ENCODE data around the gene IPPK. TPM values are rescaled to one million over a fixed set of nuclear protein-coding genes. Genes with fewer than 3 reads are reported as not detected.

IPPK gene
- total and polyA plus RNA-seq, 2 of the 8 experiments (the other 6 are each of a cell fraction or from before 2014, with no cell fraction given) = 10.5 to 13.6 TPM

- Histone ChIP-seq H4K20me1 (replicated peaks in 1 of 2; ENCODE audit: control insufficient read depth in 1 of 2, insufficient read depth in 2 of 2, low read length in 2 of 2) (no peaks in the 10 kb centered on the region), H3K23ac (ENCODE audit: insufficient read length) (no peak overlapping the region), H2AFZ (ENCODE audit: low read length) (no peak overlapping the region), H3K27ac (ENCODE audit: low read depth, low read length) (no peak overlapping the region), H3K4me3 (ENCODE audit: extremely low read depth in 1 of 4, insufficient read depth in 2 of 4, low read depth in 3 of 4, low read length in 4 of 4) (no peak overlapping the region), H2BK12ac (ENCODE audit: low read depth, low read length) (no peak overlapping the region), H2BK20ac (ENCODE audit: low read length) (no peak overlapping the region), H3K27me3 (replicated peaks in 1 of 4; ENCODE audit: control insufficient read depth in 3 of 4, extremely low read depth in 1 of 4, insufficient read depth in 3 of 4, low read length in 3 of 4) (0 out of 7 replicates have a peak, but pooled peaks cover 0 to 2% (median 0%) of the 10 kb centered on the region in 4 experiments), H3K9ac (replicated peaks in 1 of 4; ENCODE audit: extremely low read depth in 1 of 4, low read depth in 3 of 4, low read length in 3 of 4) (no peak overlapping the region), H3K79me1 (ENCODE audit: low read depth, low read length) (no peaks in the 10 kb centered on the region), H3K14ac (ENCODE audit: insufficient read length) (no peak overlapping the region), H3K4me2 (ENCODE audit: insufficient read depth in 1 of 2, low read depth in 2 of 2, low read length in 2 of 2) (no peak overlapping the region), H3K9me3 (ENCODE audit: insufficient read depth in 2 of 2, low read depth in 1 of 2, low read length in 1 of 2) (peaks cover 0 to 7% of the 10 kb centered on the region in 2 experiments; a peak in 1 of 4 replicates), H3K36me3 (ENCODE audit: control insufficient read depth in 2 of 4, insufficient read depth in 4 of 4, low read length in 3 of 4) (no peaks in the 10 kb centered on the region), H3K18ac (ENCODE audit: extremely low read depth, low read length) (no peak overlapping the region), H4K91ac (replicated peaks; ENCODE audit: insufficient read length, low read length) (no peak overlapping the region), H2BK120ac (replicated peaks; ENCODE audit: low read depth, low read length) (no peak overlapping the region), H3K4ac (replicated peaks; ENCODE audit: insufficient read length, low read depth, low read length) (no peak overlapping the region), H2BK15ac (ENCODE audit: low read length) (no peak overlapping the region), H2BK5ac (ENCODE audit: low read depth, low read length) (no peak overlapping the region), H4K8ac (ENCODE audit: extremely low read depth, insufficient read depth, low read length) (no peak overlapping the region), H3K79me2 (ENCODE audit: control insufficient read depth in 1 of 2, insufficient read depth in 2 of 2, low read length in 2 of 2) (no peaks in the 10 kb centered on the region), H2AK5ac (ENCODE audit: low read depth, low read length) (no peak overlapping the region), H4K5ac (ENCODE audit: insufficient read length, low read depth, low read length) (no peak overlapping the region), H3K23me2 (ENCODE audit: low read depth, low read length) (no peaks in the 10 kb centered on the region), H3K4me1 (replicated peaks in 1 of 4; ENCODE audit: control insufficient read depth in 3 of 4, insufficient read depth in 4 of 4, low read length in 3 of 4) (no peaks in the 10 kb centered on the region), H3K56ac (replicated peaks; ENCODE audit: insufficient read length, low read depth, low read length) (no peak overlapping the region)
- no peak for DNase-seq (ENCODE audit: low read depth in 1 of 2, low spot score in 2 of 2)
- ChIA-PET CTCF (ENCODE audit: partially characterized antibody) (no interaction called here), POLR2A (ENCODE audit: partially characterized antibody) (no interaction called here)
- 89% methylated on average over 5 of the region's 5 CpGs; no CpG with 5 or more reads in 1 of the 2 experiments for WGBS, 2 experiments (ENCODE audit: extremely low coverage in 1 of 2, insufficient coverage in 1 of 2, insufficient read length in 1 of 2, insufficient replicate concordance in 2 of 2, low coverage in 1 of 2, low lambda C conversion rate in 2 of 2, missing lambda C conversion rate in 1 of 2)
- no peak for TF ChIP-seq YY1 (IDR thresholded peaks at IDR 0.05; ENCODE audit: low read depth, low read length)
- no peak for TF ChIP-seq SP1 (IDR thresholded peaks at IDR 0.05; ENCODE audit: low read depth, low read length)
- no peak for FAIRE-seq
These were observed 65.9 kb downstream of the IPPK start for GRCh38 chr9:92603990-92604389.

Measured in H1 (cell line).